Fibroblast of lung (primary cell): ENCODE data around the gene GAB1. TPM values are rescaled to one million over a fixed set of nuclear protein-coding genes. Genes with fewer than 3 reads are reported as not detected.

Experiments
- DNase-seq, 2 donors: peaks; one replicate each; pipeline versions ENCODE4 v3.0.0 to v3.0.0-alpha.2; 2010; ENCODE audit warnings: low read depth in 2 of 2
- H2AFZ ChIP-seq: 2 replicates; pipeline ENCODE4 v1.5.1; 2012; ENCODE audit warnings: low read length, control low read depth, inconsistent platforms
- H3K27ac ChIP-seq: 2 replicates; pipeline ENCODE4 v1.5.1; 2011; ENCODE audit warnings: low read length, control low read depth; ENCODE audit not compliant: insufficient read depth
- H3K27me3 ChIP-seq: 2 replicates; pipeline ENCODE4 v1.5.1; 2011; ENCODE audit warnings: mild to moderate bottlenecking, low read length; ENCODE audit not compliant: control insufficient read depth, insufficient read depth
- H3K36me3 ChIP-seq: 2 replicates; pipeline ENCODE4 v1.5.1; 2011; ENCODE audit warnings: low read length; ENCODE audit not compliant: control insufficient read depth, insufficient read depth
- H3K4me1 ChIP-seq: 2 replicates; pipeline ENCODE4 v1.5.1; 2011; ENCODE audit warnings: low read length; ENCODE audit not compliant: control insufficient read depth, insufficient read depth; ENCODE audit errors: extremely low read depth
- H3K4me2 ChIP-seq: 2 replicates; pipeline ENCODE4 v1.5.1; 2011; ENCODE audit warnings: low read length, control low read depth; ENCODE audit not compliant: insufficient read depth; ENCODE audit errors: extremely low read depth
- H3K4me3 ChIP-seq, 4 experiments: fragments of 200-600 bp in 1 of 4; sonication (generic) in 1 of 4; replicated peaks in 1 of 4; 2 replicates each; pipeline ENCODE4 v1.5.1; 2011 to 2016; ENCODE audit warnings: low read length in 4 of 4, low read depth in 3 of 4, mild to moderate bottlenecking in 3 of 4, control low read depth in 2 of 4, inconsistent platforms in 1 of 4, mixed read lengths in 1 of 4; ENCODE audit not compliant: insufficient read depth in 1 of 4; ENCODE audit errors: control extremely low read depth in 1 of 4
- H3K79me2 ChIP-seq: 2 replicates; pipeline ENCODE4 v1.5.1; 2012; ENCODE audit warnings: mild to moderate bottlenecking, low read length, inconsistent platforms; ENCODE audit not compliant: control insufficient read depth, insufficient read depth
- H3K9ac ChIP-seq: 2 replicates; pipeline ENCODE4 v1.5.1; 2011; ENCODE audit warnings: mild to moderate bottlenecking, low read length, control low read depth; ENCODE audit not compliant: insufficient read depth
- H3K9me3 ChIP-seq: 2 replicates; pipeline ENCODE4 v1.5.1; 2012; ENCODE audit warnings: low read depth, low read length; ENCODE audit not compliant: control insufficient read depth, insufficient read depth
- H4K20me1 ChIP-seq: 2 replicates; pipeline ENCODE4 v1.5.1; 2011; ENCODE audit warnings: low read length; ENCODE audit not compliant: control insufficient read depth, insufficient read depth; ENCODE audit errors: extremely low read depth
- CTCF ChIP-seq, 2 donors: IDR thresholded peaks in 1 of 2; conservative IDR thresholded peaks in 1 of 2; 1 replicate in 1 of 2; 2 replicates in 1 of 2; pipeline ENCODE4 v1.5.1; 2011 to 2012; ENCODE audit warnings: low read length in 2 of 2, control low read depth in 1 of 2, inconsistent platforms in 1 of 2, low read depth in 1 of 2, mild to moderate bottlenecking in 1 of 2
- EZH2 ChIP-seq: IDR thresholded peaks from 2 replicates; pipeline ENCODE4 v1.5.1; 2012; ENCODE audit warnings: low read length, control low read depth, mild to moderate bottlenecking; ENCODE audit errors: missing control alignments
- polyA plus RNA-seq, 2 donors: library from polyadenylated mRNA; depleted of rRNA in 1 of 2; stranded (reverse) in 1 of 2; unstranded in 1 of 2; fragments of >200 nt; gene quantifications; 2 replicates each; pipeline ENCODE4 v1.2.1, GENCODE V29; 2011 to 2012; ENCODE audit warnings: missing spikeins in 1 of 2
- total RNA-seq: library from RNA; depleted of rRNA; stranded (reverse); fragments of >200 nt; gene quantifications from 2 replicates; pipeline ENCODE4 v1.2.1, GENCODE V29; 2014

The GAB1 gene
- total and polyA plus RNA-seq, 2 donors (not counting 1 experiment from before 2014, with no cell fraction given) = 10.6 to 18.0 TPM

GRCh38 chr4:143432258-143432591 lies 95.5 kb downstream of the GAB1 start:
- H3K9me3 ChIP-seq = no peaks in the 10 kb centered on the region
- TF ChIP-seq EZH2 (no peak), CTCF (conservative IDR thresholded peaks at IDR 0.05 in 1 of 2, IDR thresholded peaks at IDR 0.05 in 1 of 2; ENCODE audit: low read depth in 1 of 2, low read length in 2 of 2) (no peak)
- H3K27ac ChIP-seq = no peak overlapping the region
- H3K4me2 ChIP-seq = no peak overlapping the region
- DNase-seq = no peak
- no peak overlapping the region for H2AFZ ChIP-seq
- no peaks in the 10 kb centered on the region for H3K36me3 ChIP-seq
- no peak overlapping the region for H3K4me3 ChIP-seq
- no peaks in the 10 kb centered on the region for H3K4me1 ChIP-seq
- no peak overlapping the region for H3K9ac ChIP-seq
- no peaks in the 10 kb centered on the region for H4K20me1 ChIP-seq
- no peaks in the 10 kb centered on the region for H3K79me2 ChIP-seq
- H3K27me3 ChIP-seq = no peaks in the 10 kb centered on the region

GRCh38 chr4:143433231-143433630 lies 96.6 kb downstream of the GAB1 start:
- H4K20me1 ChIP-seq = no peaks in the 10 kb centered on the region
- H3K9me3 ChIP-seq = no peaks in the 10 kb centered on the region
- H3K27me3 ChIP-seq = no peaks in the 10 kb centered on the region
- peaks cover 1% of the 10 kb centered on the region for H3K36me3 ChIP-seq
- no peak for TF ChIP-seq CTCF (conservative IDR thresholded peaks at IDR 0.05 in 1 of 2, IDR thresholded peaks at IDR 0.05 in 1 of 2; ENCODE audit: low read depth in 1 of 2, low read length in 2 of 2)
- no peak for TF ChIP-seq EZH2
- H3K79me2 ChIP-seq = no peaks in the 10 kb centered on the region
- H3K4me3 ChIP-seq = no peak overlapping the region
- no peak overlapping the region for H3K4me2 ChIP-seq
- no peak overlapping the region for H3K9ac ChIP-seq
- H3K27ac ChIP-seq = no peak overlapping the region
- H3K4me1 ChIP-seq = no peaks in the 10 kb centered on the region
- no peak for DNase-seq
- H2AFZ ChIP-seq = no peak overlapping the region

GRCh38 chr4:143435955-143436354 lies 99.3 kb downstream of the GAB1 start:
- TF ChIP-seq CTCF (conservative IDR thresholded peaks at IDR 0.05 in 1 of 2, IDR thresholded peaks at IDR 0.05 in 1 of 2; ENCODE audit: low read depth in 1 of 2, low read length in 2 of 2) (no peak), EZH2 (no peak)
- no peak for DNase-seq
- no peaks in the 10 kb centered on the region for H3K79me2 ChIP-seq
- no peaks in the 10 kb centered on the region for H3K27me3 ChIP-seq
- H3K4me3 ChIP-seq = no peak overlapping the region
- no peak overlapping the region for H3K27ac ChIP-seq
- no peak overlapping the region for H2AFZ ChIP-seq
- H4K20me1 ChIP-seq = no peaks in the 10 kb centered on the region
- H3K4me2 ChIP-seq = no peak overlapping the region
- H3K9me3 ChIP-seq = no peaks in the 10 kb centered on the region
- peaks cover 5% of the 10 kb centered on the region for H3K36me3 ChIP-seq
- H3K9ac ChIP-seq = no peak overlapping the region
- no peaks in the 10 kb centered on the region for H3K4me1 ChIP-seq
